T1000 (cell line): ENCODE measurements around the gene RNU1-1.
"Not testable (repeated sequence)": the region's sequence is repeated elsewhere in the genome, so short reads cannot be mapped to it uniquely, and the experiment has no call there.

Source experiments
- DNase-seq: peaks from one replicate; lab custom pipeline; 2025; ENCODE audit warnings: mixed read lengths; lab: John Stamatoyannopoulos, UW

The RNU1-1 gene

GRCh38 chr1:16514107-16515055 lies at the start of gene RNU1-1:
Gene RNU1-1, minus strand, starts transcription at chr1:16514285.
- DNase-seq: peak; percentile 94

- DNase-seq: not testable (repeated sequence)
Measured at GRCh38 chr1:16561035-16561434, 47.0 kb upstream of the RNU1-1 start.

- DNase-seq: not testable (repeated sequence)
Measured at GRCh38 chr1:16560498-16560897, 46.4 kb upstream of the RNU1-1 start.

GRCh38 chr1:16559688-16560087 lies 45.6 kb upstream of the RNU1-1 start:
- DNase-seq: not testable (repeated sequence)

GRCh38 chr1:16557034-16557433 lies 42.9 kb upstream of the RNU1-1 start:
- not testable (repeated sequence) for DNase-seq

- not testable (repeated sequence) for DNase-seq
Measured at GRCh38 chr1:16553244-16553643, 39.2 kb upstream of the RNU1-1 start.

GRCh38 chr1:16550212-16550918 lies 36.3 kb upstream of the RNU1-1 start:
- DNase-seq: not testable (repeated sequence)

GRCh38 chr1:16549545-16549944 lies 35.5 kb upstream of the RNU1-1 start:
- DNase-seq: not testable (repeated sequence)

GRCh38 chr1:16547502-16548241 lies 33.6 kb upstream of the RNU1-1 start:
- not testable (repeated sequence) for DNase-seq

- DNase-seq: not testable (repeated sequence)
Measured at GRCh38 chr1:16545682-16546095, 31.6 kb upstream of the RNU1-1 start.

GRCh38 chr1:16540421-16540893 lies 26.4 kb upstream of the RNU1-1 start:
- DNase-seq: not testable (repeated sequence)

- not testable (repeated sequence) for DNase-seq
Measured at GRCh38 chr1:16537528-16537927, 23.4 kb upstream of the RNU1-1 start.

- not testable (repeated sequence) for DNase-seq
Measured at GRCh38 chr1:16536796-16537195, 22.7 kb upstream of the RNU1-1 start.

- not testable (repeated sequence) for DNase-seq
Measured at GRCh38 chr1:16535898-16536297, 21.8 kb upstream of the RNU1-1 start.

- not testable (repeated sequence) for DNase-seq
Measured at GRCh38 chr1:16535487-16535886, 21.4 kb upstream of the RNU1-1 start.

GRCh38 chr1:16534829-16535456 lies 20.9 kb upstream of the RNU1-1 start:
- not testable (repeated sequence) for DNase-seq

GRCh38 chr1:16534239-16534828 lies 20.2 kb upstream of the RNU1-1 start:
- DNase-seq: not testable (repeated sequence)

GRCh38 chr1:16532235-16532991 lies 18.3 kb upstream of the RNU1-1 start:
- not testable (repeated sequence) for DNase-seq

- DNase-seq: not testable (repeated sequence)
Measured at GRCh38 chr1:16528338-16528737, 14.3 kb upstream of the RNU1-1 start.

GRCh38 chr1:16525769-16526168 lies 11.7 kb upstream of the RNU1-1 start:
- not testable (repeated sequence) for DNase-seq
